Hindlimb muscle (tissue), 1 donor: ENCODE data around the gene TRAF4. TPM values are rescaled to one million over a fixed set of nuclear protein-coding genes. Genes with fewer than 3 reads are reported as not detected.
"Not testable (repeated sequence)": the region's sequence is repeated elsewhere in the genome, so short reads cannot be mapped to it uniquely, and the experiment has no call there.

Experiments used
- DNase-seq: peaks from one replicate; pipeline ENCODE4 v3.0.0-alpha.2; 2013
- polyA plus RNA-seq: library from polyadenylated mRNA; unstranded; fragments of 120-200 nt; gene quantifications from one replicate; pipeline ENCODE4 v1.2.1, GENCODE V29; 2013; ENCODE audit not compliant: insufficient read length

TRAF4 gene
- polyA plus RNA-seq, 1 donor, result 75.4 TPM

DNA sequence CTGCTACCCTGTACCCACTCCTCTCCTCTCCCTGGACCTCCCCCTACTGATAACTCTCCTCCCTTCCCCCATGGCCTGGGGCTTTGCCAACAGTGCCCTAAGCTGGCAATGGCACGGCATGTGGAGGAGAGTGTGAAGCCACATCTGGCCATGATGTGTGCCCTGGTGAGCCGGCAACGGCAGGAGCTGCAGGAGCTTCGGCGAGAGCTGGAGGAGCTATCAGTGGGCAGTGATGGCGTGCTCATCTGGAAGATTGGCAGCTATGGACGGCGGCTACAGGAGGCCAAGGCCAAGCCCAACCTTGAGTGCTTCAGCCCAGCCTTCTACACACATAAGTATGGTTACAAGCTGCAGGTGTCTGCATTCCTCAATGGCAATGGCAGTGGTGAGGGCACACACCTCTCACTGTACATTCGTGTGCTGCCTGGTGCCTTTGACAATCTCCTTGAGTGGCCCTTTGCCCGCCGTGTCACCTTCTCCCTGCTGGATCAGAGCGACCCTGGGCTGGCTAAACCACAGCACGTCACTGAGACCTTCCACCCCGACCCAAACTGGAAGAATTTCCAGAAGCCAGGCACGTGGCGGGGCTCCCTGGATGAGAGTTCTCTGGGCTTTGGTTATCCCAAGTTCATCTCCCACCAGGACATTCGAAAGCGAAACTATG is 5.2 kb downstream of the TRAF4 start:
- DNase-seq, result no peak

DNA sequence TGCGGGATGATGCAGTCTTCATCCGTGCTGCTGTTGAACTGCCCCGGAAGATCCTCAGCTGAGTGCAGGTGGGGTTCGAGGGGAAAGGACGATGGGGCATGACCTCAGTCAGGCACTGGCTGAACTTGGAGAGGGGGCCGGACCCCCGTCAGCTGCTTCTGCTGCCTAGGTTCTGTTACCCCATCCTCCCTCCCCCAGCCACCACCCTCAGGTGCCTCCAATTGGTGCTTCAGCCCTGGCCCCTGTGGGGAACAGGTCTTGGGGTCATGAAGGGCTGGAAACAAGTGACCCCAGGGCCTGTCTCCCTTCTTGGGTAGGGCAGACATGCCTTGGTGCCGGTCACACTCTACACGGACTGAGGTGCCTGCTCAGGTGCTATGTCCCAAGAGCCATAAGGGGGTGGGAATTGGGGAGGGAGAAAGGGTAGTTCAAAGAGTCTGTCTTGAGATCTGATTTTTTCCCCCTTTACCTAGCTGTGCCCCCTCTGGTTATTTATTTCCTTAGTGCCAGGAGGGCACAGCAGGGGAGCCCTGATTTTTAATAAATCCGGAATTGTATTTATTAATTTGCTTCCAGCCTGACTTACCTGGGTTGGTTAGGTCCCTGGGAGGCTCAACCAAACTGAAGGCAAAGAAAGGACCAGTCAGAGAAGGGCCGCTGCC is 5.8 kb downstream of the TRAF4 start:
- no peak for DNase-seq

GRCh38 chr17:28750178-28751047 is 6.6 kb downstream of the TRAF4 start:
- peak; percentile 87 for DNase-seq

- no peak for DNase-seq
Measured at GRCh38 chr17:28751600-28752366, 8.0 kb downstream of the TRAF4 start.

GRCh38 chr17:28755486-28755885 is 11.7 kb downstream of the TRAF4 start:
- no peak for DNase-seq

DNA sequence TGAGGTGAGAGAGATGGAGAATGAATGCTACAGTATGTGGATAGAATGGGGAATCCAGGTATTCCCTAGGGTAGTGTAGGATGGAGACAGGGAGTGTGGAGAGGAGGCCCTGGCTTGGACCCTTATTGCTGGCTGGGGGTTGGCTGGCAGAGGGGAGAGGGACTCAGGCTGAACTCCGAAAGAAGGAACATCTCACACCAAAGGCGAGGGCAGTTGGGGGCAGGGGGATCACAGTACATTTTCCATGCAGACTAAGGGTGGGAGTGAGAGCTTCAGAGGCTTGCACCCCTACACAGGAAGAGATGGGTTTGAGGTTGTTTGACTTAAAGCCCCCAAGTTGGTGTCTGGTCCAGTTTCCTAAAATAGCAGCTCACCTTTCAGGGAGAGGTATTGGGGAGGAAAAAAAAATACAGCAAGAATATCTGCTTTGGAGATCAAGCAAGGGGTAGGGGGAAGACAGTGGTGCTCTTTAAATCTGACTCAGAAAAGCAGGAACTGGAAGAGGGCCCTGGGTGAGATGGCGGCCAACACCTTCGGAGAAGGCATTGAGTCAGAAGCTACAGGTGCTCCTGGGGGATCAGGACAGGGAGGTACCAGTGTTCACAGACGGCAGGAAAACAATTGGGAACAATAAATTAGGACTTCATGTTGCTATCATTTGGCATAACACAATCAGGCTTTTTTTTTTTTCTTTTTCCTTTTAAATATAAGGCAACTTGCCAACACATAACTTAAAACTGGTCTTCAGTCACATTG is 12.4 kb downstream of the TRAF4 start:
- no peak for DNase-seq

DNA sequence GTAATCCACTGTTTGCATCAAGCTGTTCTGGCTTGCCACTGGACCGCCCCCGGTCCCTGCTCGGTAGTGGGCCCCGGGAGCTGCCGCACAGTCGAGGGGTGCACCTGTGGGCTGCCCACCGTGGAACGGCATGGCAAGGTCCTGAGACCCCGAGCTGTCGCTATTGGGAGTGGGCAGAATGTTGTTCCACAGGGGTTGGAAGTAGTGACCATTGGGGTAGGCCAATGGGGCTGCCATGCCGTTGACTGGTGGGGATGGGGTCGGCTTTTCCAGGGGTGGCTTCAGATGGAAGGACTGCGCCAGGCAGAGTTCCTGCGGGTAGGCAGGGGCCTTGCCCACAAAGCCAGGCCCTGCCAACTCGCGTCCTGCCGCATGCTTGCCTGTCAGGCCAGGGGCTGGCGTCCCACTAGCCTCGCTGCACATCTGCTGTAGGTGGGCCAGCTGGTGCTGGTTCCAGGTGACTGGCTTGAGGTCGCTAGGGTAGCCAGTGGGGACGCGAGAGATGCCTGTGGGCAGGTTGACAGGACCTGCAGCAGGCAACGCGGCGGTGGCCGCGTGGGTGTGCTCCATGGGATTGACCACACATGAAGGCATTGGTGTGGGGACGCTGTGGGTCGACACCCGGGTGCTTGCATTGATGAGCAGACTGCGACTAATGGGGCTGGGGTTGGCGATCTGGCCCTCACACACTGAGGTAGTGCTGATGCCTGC is 14.8 kb downstream of the TRAF4 start:
- no peak for DNase-seq

GRCh38 chr17:28759256-28759865 is 15.6 kb downstream of the TRAF4 start:
- DNase-seq, result no peak

- DNase-seq, result no peak
Measured at GRCh38 chr17:28760601-28761562, 17.1 kb downstream of the TRAF4 start.

DNA sequence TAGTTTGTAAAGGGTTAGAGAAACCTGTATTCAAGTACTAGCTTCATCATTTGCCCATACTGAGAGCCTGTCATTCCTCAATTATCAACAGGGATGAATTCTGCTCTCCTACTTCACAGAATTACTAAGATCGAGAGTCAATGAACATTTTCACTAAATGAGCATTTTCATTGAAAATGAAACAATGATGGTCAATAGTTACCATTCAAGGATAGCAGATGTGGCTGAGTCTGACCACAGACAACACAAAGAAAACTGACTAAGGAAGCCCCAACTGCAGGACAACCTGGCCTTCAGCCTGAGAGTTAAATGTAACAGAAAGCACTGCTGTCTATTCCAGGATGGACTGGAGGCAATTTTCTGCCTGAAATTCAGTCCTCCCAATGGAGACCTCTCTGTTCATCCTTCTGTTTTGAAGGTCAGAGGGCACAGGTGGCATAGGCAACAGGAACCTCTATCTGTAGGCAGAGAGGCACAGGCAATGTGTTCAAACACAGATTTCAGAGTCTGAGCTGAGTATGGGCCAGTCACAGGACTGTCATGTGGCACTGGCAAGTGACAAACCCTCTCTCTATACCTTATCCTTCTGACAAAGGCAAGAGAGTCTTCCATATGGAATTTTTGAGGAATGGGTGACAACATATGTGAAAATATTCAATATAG is 19.5 kb downstream of the TRAF4 start:
- DNase-seq, result no peak

DNA sequence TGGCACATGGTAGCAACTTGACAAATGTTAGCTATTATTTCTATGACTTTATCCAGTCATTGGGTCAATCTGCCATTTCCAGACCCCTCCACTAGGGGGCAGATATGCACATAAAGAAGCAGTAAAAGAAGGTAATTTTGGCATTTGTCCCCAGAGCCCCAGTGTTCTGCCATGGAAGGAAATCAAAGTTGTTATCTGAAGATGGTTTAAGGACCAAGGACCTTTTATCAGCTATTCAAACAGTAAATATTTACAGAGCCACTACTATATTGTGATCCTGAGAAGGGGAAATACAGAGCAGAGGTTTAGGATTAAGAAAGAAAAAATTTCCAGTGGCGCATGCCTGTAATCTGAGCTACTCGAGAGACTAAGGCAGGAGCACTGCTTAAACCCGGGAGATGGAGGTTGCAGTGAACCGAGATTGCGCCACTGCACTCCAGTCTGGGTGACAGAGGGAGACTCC is 20.0 kb downstream of the TRAF4 start:
- DNase-seq, result peak; percentile 54

GRCh38 chr17:28765038-28765437 is 21.2 kb downstream of the TRAF4 start:
- no peak for DNase-seq

- no peak for DNase-seq
Measured at GRCh38 chr17:28773736-28774135, 29.9 kb downstream of the TRAF4 start.

GRCh38 chr17:28774206-28774605 is 30.4 kb downstream of the TRAF4 start:
- DNase-seq, result no peak

DNA sequence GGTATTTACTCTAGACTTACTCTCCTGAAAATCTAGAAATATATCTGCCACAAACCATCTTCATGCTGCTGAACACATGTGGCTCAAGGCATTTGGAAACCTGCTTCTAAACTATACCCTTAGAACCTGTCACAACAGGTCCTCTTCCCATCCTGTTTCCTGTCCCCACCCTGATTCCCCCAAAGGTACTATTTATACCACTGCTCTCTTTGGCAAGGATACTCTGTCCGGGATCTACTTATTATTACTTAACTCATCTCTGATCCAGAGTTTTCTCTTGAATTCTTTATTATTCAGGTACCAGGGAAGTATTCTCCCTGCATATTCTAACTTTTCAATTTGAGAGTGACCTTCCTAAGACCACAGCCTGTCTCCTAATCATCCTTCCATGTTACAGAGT is 33.4 kb downstream of the TRAF4 start:
- DNase-seq, result no peak

GRCh38 chr17:28779601-28780000 is 35.8 kb downstream of the TRAF4 start:
- not testable (repeated sequence) for DNase-seq

GRCh38 chr17:28783161-28783560 is 39.4 kb downstream of the TRAF4 start:
- no peak for DNase-seq

DNA sequence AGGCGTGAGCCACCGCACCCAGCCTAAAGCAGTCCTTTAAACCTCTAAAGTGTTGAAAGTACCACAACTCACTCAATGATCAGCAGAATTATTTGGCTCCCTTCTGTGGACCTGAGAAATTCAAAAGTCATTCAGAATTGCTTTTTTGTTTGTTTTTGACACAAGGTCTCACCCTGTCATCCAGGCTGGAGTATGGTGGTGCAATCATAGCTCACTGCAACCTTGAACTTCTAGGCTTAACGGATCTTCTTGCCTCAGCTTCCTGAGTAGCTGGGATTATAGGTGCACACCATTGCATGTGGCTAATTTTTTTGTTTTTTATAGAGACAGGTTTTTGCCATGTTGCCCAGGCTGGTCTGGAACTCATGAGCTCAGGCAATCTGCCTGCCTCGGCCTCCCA is 44.3 kb downstream of the TRAF4 start:
- DNase-seq, result no peak
